Cardiac fibroblast (primary cell): ENCODE measurements around the gene ADRA1B.
A peak's percentile ranks its signal among the peaks of the same experiment; 100 is the strongest.

ENCODE experiments used
- DNase-seq, 2 donors: peaks; one replicate each; pipeline versions ENCODE4 v3.0.0 to v3.0.0-alpha.2; 2010; ENCODE audit warnings: low read depth in 2 of 2
- H3K4me3 ChIP-seq, 2 donors: replicated peaks in 1 of 2; 1 replicate in 1 of 2; 2 replicates in 1 of 2; pipeline ENCODE4 v1.5.1; 2011; ENCODE audit warnings: low read depth in 2 of 2, low read length in 2 of 2, mild to moderate bottlenecking in 2 of 2, moderate library complexity in 1 of 2
- CTCF ChIP-seq: IDR thresholded peaks from one replicate; pipeline ENCODE4 v1.5.1; 2011; ENCODE audit warnings: low read depth, mild to moderate bottlenecking, low read length, inconsistent platforms

The ADRA1B gene

DNA sequence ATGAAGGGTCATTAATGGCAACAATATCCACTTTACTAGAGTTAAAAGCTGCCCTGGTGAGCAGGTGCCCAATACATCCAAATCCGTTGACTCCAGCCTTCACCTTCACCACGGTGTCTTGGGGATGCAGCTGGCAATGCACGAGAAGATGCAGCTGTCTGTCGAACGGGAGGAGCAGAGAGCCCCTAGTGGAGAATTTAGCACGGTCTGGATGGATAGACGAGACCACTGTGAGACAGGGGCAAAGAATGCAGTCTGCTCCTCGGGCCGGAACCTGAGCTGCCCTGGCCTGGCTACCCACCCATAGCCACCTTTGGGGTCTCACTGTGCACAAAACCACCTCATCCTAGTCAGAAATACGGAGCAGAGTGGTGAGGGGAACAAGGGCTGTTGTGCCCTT lies 35.1 kb downstream of the ADRA1B start:
- peak in 1 of 2 donors; percentile 19 for DNase-seq
- H3K4me3 ChIP-seq: no peak overlapping the region
- peak; percentile 39 for TF ChIP-seq CTCF

GRCh38 chr5:159951834-159952233 lies 35.6 kb downstream of the ADRA1B start:
- DNase-seq: no peak
- no peak for TF ChIP-seq CTCF

DNA sequence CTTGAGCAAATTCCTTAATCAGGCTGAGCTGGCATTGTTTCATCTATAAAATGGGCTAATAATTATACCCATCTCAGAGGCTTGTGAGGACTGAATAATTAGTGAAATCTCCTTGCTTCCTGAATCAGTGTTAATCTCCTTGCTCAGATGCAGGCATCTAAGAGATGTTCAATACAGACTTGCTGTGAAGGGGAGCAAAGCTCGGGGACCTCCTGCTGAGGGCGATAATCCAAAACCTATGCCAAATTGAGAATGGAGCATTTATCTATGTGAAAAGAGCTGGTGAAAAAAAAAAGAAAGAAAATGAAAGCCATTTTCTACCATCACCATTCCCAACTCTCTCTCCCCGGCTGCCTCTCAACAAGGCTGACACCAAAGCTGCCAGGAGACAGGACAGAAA lies 37.3 kb downstream of the ADRA1B start:
- no peak overlapping the region for H3K4me3 ChIP-seq
- TF ChIP-seq CTCF: no peak
- no peak for DNase-seq

More at GRCh38 chr5:159951834-159952233, 35.6 kb downstream of the ADRA1B start:
- no peak overlapping the region for H3K4me3 ChIP-seq

GRCh38 chr5:159955056-159955624 lies 38.9 kb downstream of the ADRA1B start:
- DNase-seq: no peak
- no peak overlapping the region for H3K4me3 ChIP-seq
- no peak for TF ChIP-seq CTCF

- H3K4me3 ChIP-seq: no peak overlapping the region
- TF ChIP-seq CTCF: no peak
- peak; percentile 36 to 39 for DNase-seq
Measured at GRCh38 chr5:159956074-159956473, 39.8 kb downstream of the ADRA1B start.

GRCh38 chr5:159961176-159962160 lies 45.2 kb downstream of the ADRA1B start:
- no peak for DNase-seq
- no peak overlapping the region for H3K4me3 ChIP-seq
- TF ChIP-seq CTCF: no peak
